ENCODE data around the gene ASIC1. TPM values are rescaled to one million over a fixed set of nuclear protein-coding genes. Genes with fewer than 3 reads are reported as not detected.

The ASIC1 gene
- polyA plus RNA-seq, 3 donors = not detected

- H3K79me2 ChIP-seq (ENCODE audit: insufficient read depth, low read length) = no peaks in the 10 kb centered on the region
- no peaks in the 10 kb centered on the region for H3K27me3 ChIP-seq (ENCODE audit: control insufficient read depth in 2 of 2, insufficient read depth in 2 of 2, low read length in 2 of 2)
- no peaks in the 10 kb centered on the region for H3K9me3 ChIP-seq (replicated peaks in 1 of 2; ENCODE audit: control insufficient read depth in 1 of 2, insufficient read depth in 1 of 2, low read length in 2 of 2)
- H3K9ac ChIP-seq (ENCODE audit: insufficient read depth, low read length, poor library complexity, severe bottlenecking) = peak overlapping the region; percentile 43
- Mint-ChIP-seq H3K4me1 (peaks cover 40% of the 10 kb centered on the region), H3K36me3 (peaks cover 0 to 2% of the 10 kb centered on the region in 2 donors), H3K9me3 (peaks cover 0 to 4% (median 0%) of the 10 kb centered on the region in 7 donors), H3K27me3 (ENCODE audit: low read depth in 3 of 3) (peaks cover 2 to 7% (median 4%) of the 10 kb centered on the region in 3 donors), H3K4me3 (peak overlapping the region; percentile 82 to 91), H3K27ac (peak overlapping the region in 1 of 7 donors; percentile 77)
- WGBS (ENCODE audit: insufficient coverage) = 81% methylated on average over 3 of the region's 3 CpGs
- no peak overlapping the region for H3K27ac ChIP-seq (ENCODE audit: low read depth in 1 of 2, low read length in 2 of 2)
- H2AFZ ChIP-seq (ENCODE audit: insufficient read depth, low read depth, low read length, poor library complexity, severe bottlenecking) = peak overlapping the region; percentile 79
- no peak for DNase-seq
- no peaks in the 10 kb centered on the region for H3K36me3 ChIP-seq (replicated peaks in 1 of 2; ENCODE audit: control insufficient read depth in 1 of 2, insufficient read depth in 2 of 2, low read length in 2 of 2)
- no peaks in the 10 kb centered on the region for H4K20me1 ChIP-seq (ENCODE audit: insufficient read depth, low read length)
- intact Hi-C loops (cut with micrococcal nuclease) = no loop called here
- H3K4me2 ChIP-seq (replicated peaks; ENCODE audit: extremely low read depth, low read length, poor library complexity, severe bottlenecking) = peak overlapping the region; percentile 86
- H3K4me1 ChIP-seq (ENCODE audit: control insufficient read depth in 1 of 2, insufficient read depth in 2 of 2, low read length in 2 of 2) = peaks cover 30 to 31% of the 10 kb centered on the region in 2 donors
- peak overlapping the region in 1 of 3 experiments; percentile 74 for H3K4me3 ChIP-seq (replicated peaks in 1 of 3; ENCODE audit: low read depth in 2 of 3, low read length in 3 of 3)
- no peak for TF ChIP-seq CTCF (IDR thresholded peaks at IDR 0.05)
These were observed 7.3 kb upstream of the ASIC1 start for GRCh38 chr12:50050119-50050385.

DNA sequence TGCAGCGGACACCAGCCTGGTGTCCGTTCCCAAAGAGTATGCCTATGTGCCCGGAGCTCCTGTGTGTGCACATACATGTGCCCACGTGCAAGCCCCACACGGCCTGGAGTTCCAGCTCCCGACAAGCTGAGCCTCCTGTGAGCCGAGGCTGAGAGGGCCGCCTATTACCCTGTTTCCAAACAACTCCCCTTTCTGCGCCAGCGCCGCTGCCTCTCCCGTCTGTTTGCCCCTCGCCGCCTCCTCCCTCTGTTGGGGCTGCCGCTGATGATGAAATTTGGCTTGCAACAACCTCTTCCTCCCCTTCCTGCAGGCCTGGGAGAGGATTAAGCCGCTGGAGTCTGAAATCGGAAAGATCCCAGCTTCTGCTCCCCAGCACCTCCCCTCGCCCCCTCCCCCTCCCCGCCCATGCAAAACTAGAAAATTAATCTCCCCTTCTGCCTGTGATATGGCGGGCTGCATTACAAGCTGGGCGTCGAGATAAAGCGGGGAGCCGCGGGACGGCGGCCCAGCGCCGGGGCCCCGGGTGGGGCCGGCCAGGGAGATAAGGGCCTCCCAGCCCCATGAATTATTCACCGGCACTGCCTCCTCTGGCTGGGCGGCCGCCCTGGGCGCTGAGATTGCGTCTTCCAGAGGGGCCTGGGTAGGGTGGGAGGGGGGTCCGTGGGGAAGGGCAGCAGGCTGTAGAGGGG lies 6.8 kb upstream of the ASIC1 start:
- Mint-ChIP-seq H3K4me1 (peaks cover 40% of the 10 kb centered on the region), H3K36me3 (peaks cover 0 to 2% of the 10 kb centered on the region in 2 donors), H3K27me3 (ENCODE audit: low read depth in 3 of 3) (peaks cover 4 to 5% (median 4%) of the 10 kb centered on the region in 3 donors), H3K9me3 (peaks cover 0 to 4% (median 0%) of the 10 kb centered on the region in 7 donors), H3K4me3 (peak overlapping the region; percentile 82 to 91), H3K27ac (peak overlapping the region in 2 of 7 donors; percentile 73 to 77)
- Histone ChIP-seq H3K4me2 (replicated peaks; ENCODE audit: extremely low read depth, low read length, poor library complexity, severe bottlenecking) (peak overlapping the region; percentile 86), H3K27me3 (ENCODE audit: control insufficient read depth in 2 of 2, insufficient read depth in 2 of 2, low read length in 2 of 2) (no peaks in the 10 kb centered on the region), H3K9me3 (replicated peaks in 1 of 2; ENCODE audit: control insufficient read depth in 1 of 2, insufficient read depth in 1 of 2, low read length in 2 of 2) (no peaks in the 10 kb centered on the region), H3K36me3 (replicated peaks in 1 of 2; ENCODE audit: control insufficient read depth in 1 of 2, insufficient read depth in 2 of 2, low read length in 2 of 2) (no peaks in the 10 kb centered on the region), H4K20me1 (ENCODE audit: insufficient read depth, low read length) (no peaks in the 10 kb centered on the region), H3K27ac (ENCODE audit: low read depth in 1 of 2, low read length in 2 of 2) (peak overlapping the region in 1 of 2 donors; percentile 41), H3K9ac (ENCODE audit: insufficient read depth, low read length, poor library complexity, severe bottlenecking) (peak overlapping the region; percentile 43), H3K79me2 (ENCODE audit: insufficient read depth, low read length) (no peaks in the 10 kb centered on the region), H3K4me3 (replicated peaks in 1 of 3; ENCODE audit: low read depth in 2 of 3, low read length in 3 of 3) (peak overlapping the region; percentile 1 to 74 (median 36)), H3K4me1 (ENCODE audit: control insufficient read depth in 1 of 2, insufficient read depth in 2 of 2, low read length in 2 of 2) (peaks cover 30 to 32% of the 10 kb centered on the region in 2 donors), H2AFZ (ENCODE audit: insufficient read depth, low read depth, low read length, poor library complexity, severe bottlenecking) (peak overlapping the region; percentile 79)
- intact Hi-C loops (cut with micrococcal nuclease) = no loop called here
- DNase-seq = peak; percentile 47 to 64 (median 61)
- TF ChIP-seq CTCF (IDR thresholded peaks at IDR 0.05) = no peak
- 4% methylated on average over 28 of the region's 37 CpGs for WGBS (ENCODE audit: insufficient coverage)

All from CD14-positive monocyte (primary cell).